ENCODE data around the gene APH1A. TPM values are rescaled to one million over a fixed set of nuclear protein-coding genes. Genes with fewer than 3 reads are reported as not detected.

The APH1A gene
- total and polyA plus RNA-seq, 9 of the 15 experiments (the other 6 are each of a cell fraction or from before 2014, with no cell fraction given): 5.6 to 123 (median 77.0) TPM

GRCh38 chr1:150234566-150235293 is 34.1 kb downstream of the APH1A start:
- Histone ChIP-seq H3K79me2 (ENCODE audit: control insufficient read depth, insufficient read depth, low read length) (peaks cover 64% of the 10 kb centered on the region), H2AFZ (ENCODE audit: low read depth, low read length) (peak overlapping the region; percentile 52), H4K20me1 (replicated peaks; ENCODE audit: control insufficient read depth, insufficient read depth, low read length) (no peaks in the 10 kb centered on the region; the same call in 1 of the 2 replicates), H3K9me3 (replicated peaks; ENCODE audit: control insufficient read depth, insufficient read depth, low read depth, low read length) (no peaks in the 10 kb centered on the region), H3K36me3 (ENCODE audit: control insufficient read depth, insufficient read depth, low read length) (peaks cover 26% of the 10 kb centered on the region; the same call in 2 of the 3 replicates), H3K4me2 (ENCODE audit: insufficient read depth, low read length) (peak overlapping the region; percentile 89), H3K4me3 (peak overlapping the region; percentile 95), H3K9me1 (ENCODE audit: control insufficient read depth, insufficient read depth, low read length) (no peaks in the 10 kb centered on the region), H3K4me1 (replicated peaks in 1 of 2; ENCODE audit: control insufficient read depth in 2 of 2, insufficient read depth in 2 of 2, low read length in 2 of 2) (peaks cover 13 to 16% of the 10 kb centered on the region in 2 experiments; a peak in 4 of 5 replicates), H3K9ac (ENCODE audit: insufficient read depth in 1 of 2, low read depth in 2 of 2, low read length in 2 of 2) (peak overlapping the region; percentile 94 to 97), H3K27me3 (ENCODE audit: control insufficient read depth in 2 of 2, insufficient read depth in 2 of 2, low read length in 2 of 2) (no peaks in the 10 kb centered on the region), H3K27ac (ENCODE audit: extremely low read depth, low read depth, low read length) (peak overlapping the region; percentile 95)
- ChIA-PET CTCF (ENCODE audit: low intra/inter-chr PET ratio) (interaction anchor here (0.7 kb wide), 1 partner anchor 169 kb away, joined by 3 read pairs; no protein-coding TSS in a partner anchor), POLR2A (interaction anchor here (1.1 to 2.2 kb wide), 7 partner anchors 9 to 66 kb away, joined by 3 to 9 read pairs (median 7); no protein-coding TSS in a partner anchor)
- in situ Hi-C loops (cut with MboI) (no loop called here), intact Hi-C loops (cut with micrococcal nuclease) (no loop called here)
- BruUV-seq (replicated peaks): TSS peak; percentile 90
- WGBS (ENCODE audit: insufficient coverage, low coverage, missing lambda C conversion rate): under 1% methylated on average over 59 of the region's 78 CpGs
- ATAC-seq (peak; percentile 84), DNase-seq (ENCODE audit: extremely low read depth in 1 of 4, low spot score in 3 of 4) (peak; percentile 71 to 90 (median 78)), FAIRE-seq (peak; percentile 82)
- peak; percentile 86 for TF ChIP-seq MTA1 (IDR thresholded peaks at IDR 0.05; ENCODE audit: borderline replicate concordance)
- no peak for TF ChIP-seq TEAD4 (IDR thresholded peaks at IDR 0.05; ENCODE audit: low read length)
- TF ChIP-seq TEAD4 (CRISPR knock-in tag; IDR thresholded peaks at IDR 0.05; ENCODE audit: borderline replicate concordance): no peak
- TF ChIP-seq SIN3A (IDR thresholded peaks at IDR 0.05; ENCODE audit: borderline replicate concordance in 2 of 2, control insufficient read depth in 1 of 2, low read depth in 2 of 2, low read length in 2 of 2): peak in 1 of 2 experiments; percentile 64; a peak in 1 of 4 replicates
- peak; percentile 85 for TF ChIP-seq POLR2B (IDR thresholded peaks at IDR 0.05; ENCODE audit: low read depth, partially characterized antibody)
- TF ChIP-seq CBX5 (IDR thresholded peaks at IDR 0.05; ENCODE audit: borderline replicate concordance, low read depth): no peak
- TF ChIP-seq FOXP4 (CRISPR knock-in tag; IDR thresholded peaks at IDR 0.05; ENCODE audit: borderline replicate concordance): 0 out of 2 replicates have a peak, but pooled peaks have one; percentile 43
- peak; percentile 26; the same call in 1 of the 2 replicates for TF ChIP-seq ESRRA (IDR thresholded peaks at IDR 0.05; ENCODE audit: borderline replicate concordance, low read depth)
- TF ChIP-seq BRD9 (IDR thresholded peaks at IDR 0.05; ENCODE audit: low read depth, partially characterized antibody): peak; percentile 49
- peak; percentile 69 for TF ChIP-seq ZBED1 (IDR thresholded peaks at IDR 0.05)
- no peak for TF ChIP-seq MAFF (IDR thresholded peaks at IDR 0.05; ENCODE audit: low read length)
- no peak for TF ChIP-seq MAFG (tag; conservative IDR thresholded peaks at IDR 0.05)
- peak; percentile 78; the same call in 1 of the 2 replicates for TF ChIP-seq HIVEP1 (CRISPR knock-in tag; IDR thresholded peaks at IDR 0.05)
- TF ChIP-seq STAT5A (IDR thresholded peaks at IDR 0.05; ENCODE audit: borderline replicate concordance, low read length): no peak
- peak; percentile 42; the same call in 1 of the 2 replicates for TF ChIP-seq RB1 (IDR thresholded peaks at IDR 0.05; ENCODE audit: low read depth)
- no peak for TF ChIP-seq CHAMP1 (IDR thresholded peaks at IDR 0.05)
- no peak for TF ChIP-seq ZNF239 (CRISPR knock-in tag; IDR thresholded peaks at IDR 0.05)
- no peak for TF ChIP-seq ZNF146 (CRISPR knock-in tag; IDR thresholded peaks at IDR 0.05; ENCODE audit: unreplicated experiment)
- no peak for TF ChIP-seq ZKSCAN8 (CRISPR knock-in tag; IDR thresholded peaks at IDR 0.05)

Data from K562 (cell line).